ENCODE data around the gene GGN. TPM values are rescaled to one million over a fixed set of nuclear protein-coding genes. Genes with fewer than 3 reads are reported as not detected.
"Not testable (repeated sequence)": the region's sequence is repeated elsewhere in the genome, so short reads cannot be mapped to it uniquely, and the experiment has no call there.

The GGN gene
- total RNA-seq, 2 experiments from 2014 or later, result 0.41 to 1.2 TPM

DNA sequence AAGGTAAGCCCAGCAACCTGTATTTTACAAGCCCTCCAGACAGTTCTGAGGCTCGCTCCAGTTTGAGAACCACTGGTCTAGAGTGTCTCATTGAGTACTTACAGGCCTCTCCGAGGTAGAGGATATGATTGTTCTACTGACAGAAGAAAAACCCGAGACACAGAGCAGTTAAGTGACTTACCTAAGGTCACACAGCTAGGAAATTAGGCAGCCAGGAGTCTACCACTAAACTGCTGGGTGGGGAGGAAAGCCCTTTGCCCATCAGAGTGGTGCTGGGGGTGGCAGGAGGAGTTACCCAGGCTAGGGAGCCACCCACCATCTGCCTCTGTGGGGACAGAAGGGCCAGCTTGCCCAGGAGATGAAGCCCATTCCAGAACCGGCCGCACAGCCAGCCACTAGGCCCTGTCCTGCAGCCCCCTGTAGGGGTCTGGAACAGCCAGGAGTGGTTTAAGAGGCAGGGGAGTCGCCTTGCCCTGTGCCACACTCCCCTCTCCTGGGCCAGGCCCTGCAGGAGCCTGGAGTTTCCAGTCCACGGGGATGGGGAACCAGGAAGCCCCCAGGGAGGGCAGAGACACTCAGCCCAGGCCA lies 37.5 kb upstream of the GGN start:
- ChIA-PET CTCF (interaction anchor here (3.9 kb wide), 1 partner anchor 22 kb away, joined by 29 read pairs; the partner anchor contains the start of gene FAM98C), POLR2A (no interaction called here)
- Mint-ChIP-seq H3K27ac (peak overlapping the region; percentile 3), H3K9me3 (no peaks in the 10 kb centered on the region), H3K36me3 (no peaks in the 10 kb centered on the region), H3K27me3 (no peaks in the 10 kb centered on the region), H3K4me3 (peak overlapping the region; percentile 61), H3K4me1 (ENCODE audit: low read depth) (peaks cover 35% of the 10 kb centered on the region)
- intact Hi-C loops (cut with micrococcal nuclease), result loop anchor here (5.0 kb wide), 4 partner anchors 38 to 552 kb away; partner anchors contain the start of genes FBXO17, GGN and SPRED3
- no peak for DNase-seq

- CTCF ChIA-PET, result interaction anchor here (3.9 kb wide), 1 partner anchor 21 kb away, joined by 29 read pairs; the partner anchor contains the start of gene FAM98C
- no peak overlapping the region for H3K4me3 Mint-ChIP-seq
- H3K4me1 Mint-ChIP-seq (ENCODE audit: low read depth), result peaks cover 29% of the 10 kb centered on the region
- POLR2A ChIA-PET, result no interaction called here
- no peak for DNase-seq
- no peaks in the 10 kb centered on the region for H3K36me3 Mint-ChIP-seq
- intact Hi-C loops (cut with micrococcal nuclease), result no loop called here
- H3K27me3 Mint-ChIP-seq, result no peaks in the 10 kb centered on the region
- no peaks in the 10 kb centered on the region for H3K9me3 Mint-ChIP-seq
- H3K27ac Mint-ChIP-seq, result no peak overlapping the region
Observed at GRCh38 chr19:38424272-38424671, 36.4 kb upstream of the GGN start.

- Mint-ChIP-seq H3K4me3 (no peak overlapping the region), H3K27me3 (no peaks in the 10 kb centered on the region), H3K9me3 (no peaks in the 10 kb centered on the region), H3K36me3 (no peaks in the 10 kb centered on the region), H3K4me1 (ENCODE audit: low read depth) (peaks cover 28% of the 10 kb centered on the region), H3K27ac (no peak overlapping the region)
- ChIA-PET POLR2A (no interaction called here), CTCF (no interaction called here)
- no peak for DNase-seq
- intact Hi-C loops (cut with micrococcal nuclease), result no loop called here
Observed at GRCh38 chr19:38422438-38422837, 34.6 kb upstream of the GGN start.

GRCh38 chr19:38421856-38422255 lies 34.0 kb upstream of the GGN start:
- H3K27me3 Mint-ChIP-seq, result no peaks in the 10 kb centered on the region
- DNase-seq, result no peak
- no peak overlapping the region for H3K4me3 Mint-ChIP-seq
- intact Hi-C loops (cut with micrococcal nuclease), result no loop called here
- H3K4me1 Mint-ChIP-seq (ENCODE audit: low read depth), result peaks cover 29% of the 10 kb centered on the region
- CTCF ChIA-PET, result no interaction called here
- H3K9me3 Mint-ChIP-seq, result no peaks in the 10 kb centered on the region
- no peak overlapping the region for H3K27ac Mint-ChIP-seq
- H3K36me3 Mint-ChIP-seq, result no peaks in the 10 kb centered on the region
- POLR2A ChIA-PET, result no interaction called here

- no peaks in the 10 kb centered on the region for H3K27me3 Mint-ChIP-seq
- POLR2A ChIA-PET, result no interaction called here
Observed at GRCh38 chr19:38420935-38421334, 33.1 kb upstream of the GGN start.

DNA sequence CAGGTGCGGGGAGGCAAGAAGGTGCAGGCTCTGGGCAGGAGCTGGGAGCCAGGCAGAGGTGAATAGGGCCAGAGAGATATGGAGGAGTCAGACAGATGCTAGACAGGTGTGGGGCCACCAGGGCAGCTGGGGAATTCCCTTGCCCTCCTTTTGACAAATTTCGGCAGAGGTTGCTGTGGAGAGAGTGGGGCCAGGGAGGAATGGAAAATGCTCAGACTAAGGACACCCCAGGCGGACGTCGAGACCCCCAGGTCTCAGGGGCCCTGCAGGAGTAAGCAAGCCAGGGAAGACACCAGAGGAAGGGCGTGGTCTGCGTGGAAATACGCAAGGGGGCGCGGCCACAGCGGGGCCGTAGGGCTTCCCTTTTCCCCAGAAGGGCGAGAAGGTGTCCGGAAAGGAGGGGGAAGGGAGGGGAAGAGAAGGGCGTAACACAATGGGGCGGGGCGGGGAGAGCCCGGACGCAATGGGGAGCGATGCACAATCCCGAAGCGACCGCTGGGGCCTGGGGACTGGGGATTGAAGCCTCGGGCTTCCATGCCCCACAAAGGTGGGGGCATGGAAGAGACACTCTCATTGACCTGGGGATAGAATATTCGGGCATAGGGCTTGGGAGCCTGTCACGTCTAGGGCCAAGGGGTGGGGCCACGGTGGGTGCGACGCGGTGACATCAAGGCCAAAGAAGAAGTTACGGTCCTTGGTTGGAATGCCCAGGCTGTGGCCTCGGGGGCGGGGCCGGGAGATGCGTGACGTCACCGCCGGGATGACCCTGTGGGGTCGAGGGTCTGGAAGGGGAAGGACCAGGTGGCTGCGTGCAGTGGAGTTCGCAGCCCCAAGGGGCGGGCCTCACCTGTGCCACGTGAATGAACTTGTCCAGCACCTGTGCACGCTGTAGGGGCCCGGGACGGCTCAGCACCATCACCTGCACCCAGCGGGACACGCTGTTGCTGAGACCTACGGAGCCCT lies 30.0 kb upstream of the GGN start:
- CTCF ChIA-PET, result interaction anchor here (3.0 kb wide), 1 partner anchor 14 kb away, joined by 12 read pairs; the partner anchor contains the start of gene FAM98C
- intact Hi-C loops (cut with micrococcal nuclease), result loop anchor here (1.0 kb wide), 1 partner anchor 9 kb away; no protein-coding TSS in a partner anchor
- POLR2A ChIA-PET, result interaction anchor here (1.1 kb wide), 1 partner anchor 15 kb away, joined by 3 read pairs; the partner anchor contains the start of gene FAM98C
- H3K4me1 Mint-ChIP-seq (ENCODE audit: low read depth), result peaks cover 20% of the 10 kb centered on the region
- no peaks in the 10 kb centered on the region for H3K36me3 Mint-ChIP-seq
- H3K9me3 Mint-ChIP-seq, result no peaks in the 10 kb centered on the region
- peak overlapping the region; percentile 65 for H3K27ac Mint-ChIP-seq
- no peaks in the 10 kb centered on the region for H3K27me3 Mint-ChIP-seq
- peak; percentile 81 for DNase-seq
- H3K4me3 Mint-ChIP-seq, result peak overlapping the region; percentile 69

More at GRCh38 chr19:38420935-38421334, 33.1 kb upstream of the GGN start:
- Mint-ChIP-seq H3K4me1 (ENCODE audit: low read depth) (peaks cover 23% of the 10 kb centered on the region), H3K36me3 (no peaks in the 10 kb centered on the region), H3K4me3 (no peak overlapping the region), H3K27ac (no peak overlapping the region), H3K9me3 (no peaks in the 10 kb centered on the region)
- no peak for DNase-seq
- CTCF ChIA-PET, result interaction anchor here (1.5 kb wide), 1 partner anchor 17 kb away, joined by 12 read pairs; the partner anchor contains the start of gene FAM98C
- intact Hi-C loops (cut with micrococcal nuclease), result no loop called here

- Mint-ChIP-seq H3K4me1 (ENCODE audit: low read depth) (peaks cover 20% of the 10 kb centered on the region), H3K27me3 (no peaks in the 10 kb centered on the region), H3K9me3 (no peaks in the 10 kb centered on the region), H3K4me3 (peak overlapping the region; percentile 69), H3K36me3 (no peaks in the 10 kb centered on the region), H3K27ac (peak overlapping the region; percentile 65)
- intact Hi-C loops (cut with micrococcal nuclease), result loop anchor here (1.0 kb wide), 1 partner anchor 10 kb away; no protein-coding TSS in a partner anchor
- ChIA-PET CTCF (interaction anchor here (1.1 to 3.0 kb wide), 2 partner anchors 14 to 218 kb away, joined by 3 to 12 read pairs; partner anchors contain the start of gene FAM98C), POLR2A (interaction anchor here (1.1 kb wide), 1 partner anchor 14 kb away, joined by 3 read pairs; the partner anchor contains the start of gene FAM98C)
- DNase-seq, result no peak
Observed at GRCh38 chr19:38417146-38417543, 29.3 kb upstream of the GGN start.

- Mint-ChIP-seq H3K4me3 (no peak overlapping the region), H3K9me3 (no peaks in the 10 kb centered on the region), H3K27ac (no peak overlapping the region), H3K36me3 (peaks cover 11% of the 10 kb centered on the region), H3K4me1 (ENCODE audit: low read depth) (peaks cover 14% of the 10 kb centered on the region), H3K27me3 (no peaks in the 10 kb centered on the region)
- POLR2A ChIA-PET, result no interaction called here
- CTCF ChIA-PET, result interaction anchor here (1.1 to 1.6 kb wide), 2 partner anchors 10 to 11 kb away, joined by 3 to 8 read pairs; partner anchors contain the start of gene FAM98C
- DNase-seq, result no peak
- intact Hi-C loops (cut with micrococcal nuclease), result no loop called here
Observed at GRCh38 chr19:38413416-38413815, 25.6 kb upstream of the GGN start.

DNA sequence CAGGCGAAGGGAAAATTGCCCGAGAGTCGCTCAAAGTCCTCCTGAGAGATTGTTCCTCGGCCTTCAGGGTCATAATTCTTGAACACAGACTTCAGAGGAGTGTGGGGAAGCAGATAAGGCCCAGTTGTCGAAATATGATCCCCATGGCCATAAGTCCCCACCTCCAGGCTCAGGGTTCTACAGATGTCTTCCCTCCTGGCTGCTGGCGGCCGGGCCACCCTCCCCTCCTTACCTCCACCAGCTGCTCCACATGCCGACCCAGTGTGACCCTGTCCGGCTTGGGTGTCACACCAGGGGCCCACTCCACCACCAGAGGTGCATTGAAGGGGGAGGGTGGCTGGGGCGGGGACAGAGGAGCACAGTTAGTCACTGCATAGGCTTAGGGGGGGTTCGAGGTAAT lies 25.1 kb upstream of the GGN start:
- intact Hi-C loops (cut with micrococcal nuclease), result no loop called here
- no peak overlapping the region for H3K27ac Mint-ChIP-seq
- no peak overlapping the region for H3K4me3 Mint-ChIP-seq
- POLR2A ChIA-PET, result no interaction called here
- no peaks in the 10 kb centered on the region for H3K9me3 Mint-ChIP-seq
- no peaks in the 10 kb centered on the region for H3K27me3 Mint-ChIP-seq
- H3K4me1 Mint-ChIP-seq (ENCODE audit: low read depth), result peaks cover 12% of the 10 kb centered on the region
- no peak for DNase-seq
- H3K36me3 Mint-ChIP-seq, result peaks cover 11% of the 10 kb centered on the region
- CTCF ChIA-PET, result interaction anchor here (1.6 kb wide), 1 partner anchor 10 kb away, joined by 8 read pairs; the partner anchor contains the start of gene FAM98C

GRCh38 chr19:38412491-38412890 lies 24.7 kb upstream of the GGN start:
- H3K9me3 Mint-ChIP-seq, result no peaks in the 10 kb centered on the region
- POLR2A ChIA-PET, result no interaction called here
- intact Hi-C loops (cut with micrococcal nuclease), result no loop called here

DNA sequence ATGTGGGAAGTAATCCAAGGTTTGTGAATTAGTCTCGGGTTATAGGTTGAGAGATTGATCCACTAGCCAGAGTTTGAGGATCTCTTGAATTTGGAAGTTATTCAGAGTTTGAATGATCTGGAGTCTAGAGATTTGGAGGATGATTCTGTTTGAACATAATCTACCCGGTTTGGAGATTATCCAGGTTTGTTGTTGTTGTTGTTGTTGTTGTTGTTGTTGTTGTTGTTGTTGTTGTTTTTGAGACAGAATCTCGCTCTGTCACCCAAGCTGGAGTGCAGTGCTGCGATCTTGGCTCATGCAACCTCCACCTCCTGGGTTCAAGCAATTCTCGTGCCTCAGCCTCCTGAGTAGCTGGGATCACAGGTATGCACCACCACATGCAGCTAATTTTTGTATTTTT lies 24.1 kb upstream of the GGN start:
- H3K36me3 Mint-ChIP-seq, result peaks cover 16% of the 10 kb centered on the region
- H3K27me3 Mint-ChIP-seq; POLR2A ChIA-PET; H3K27ac Mint-ChIP-seq; DNase-seq; intact Hi-C loops (cut with micrococcal nuclease); H3K9me3 Mint-ChIP-seq; H3K4me1 Mint-ChIP-seq (ENCODE audit: low read depth); H3K4me3 Mint-ChIP-seq: not testable (repeated sequence)
- CTCF ChIA-PET, result interaction anchor here (0.6 to 1.3 kb wide), 2 partner anchors 9 to 524 kb away, joined by 3 to 7 read pairs; partner anchors contain the start of gene FAM98C

More at GRCh38 chr19:38412491-38412890, 24.7 kb upstream of the GGN start:
- CTCF ChIA-PET, result interaction anchor here (0.6 to 1.3 kb wide), 2 partner anchors 9 to 524 kb away, joined by 3 to 7 read pairs; partner anchors contain the start of gene FAM98C
- no peak overlapping the region for H3K27ac Mint-ChIP-seq
- H3K4me3 Mint-ChIP-seq, result no peak overlapping the region
- H3K36me3 Mint-ChIP-seq, result peaks cover 13% of the 10 kb centered on the region
- H3K4me1 Mint-ChIP-seq (ENCODE audit: low read depth), result peaks cover 8% of the 10 kb centered on the region
- no peak for DNase-seq
- H3K27me3 Mint-ChIP-seq, result no peaks in the 10 kb centered on the region

Measured in activated CD4-positive, alpha-beta memory T cell treated with anti-CD3 and anti-CD28 coated beads for 36 hours (primary cell).